Spleen (tissue), 13 donors: ENCODE results near the gene TPM2. TPM values are rescaled to one million over a fixed set of nuclear protein-coding genes. Genes with fewer than 3 reads are reported as not detected.

Source experiments
- DNase-seq: peaks from one replicate; pipeline ENCODE4 v3.0.0-alpha.2; 2020
- H3K27ac ChIP-seq, 8 donors: fragments of 200-600 bp; sonication (generic) in 7 of 8; 1 replicate in 4 of 8; 2 replicates in 4 of 8; pipeline versions ENCODE4 v1.5.0 to v1.8.0; 2016 to 2021; ENCODE audit warnings: inconsistent platforms in 4 of 8, mild to moderate bottlenecking in 4 of 8, moderate library complexity in 1 of 8
- H3K27me3 ChIP-seq, 7 donors: fragments of 200-600 bp; sonication (generic) in 6 of 7; replicated peaks in 1 of 7; 1 replicate in 4 of 7; 2 replicates in 3 of 7; pipeline versions ENCODE4 v1.5.0 to v1.8.0; 2016 to 2021; ENCODE audit warnings: inconsistent platforms in 3 of 7, mild to moderate bottlenecking in 1 of 7
- H3K36me3 ChIP-seq, 6 donors: fragments of 200-600 bp; sonication (generic) in 5 of 6; 1 replicate in 4 of 6; 2 replicates in 2 of 6; pipeline versions ENCODE4 v1.5.0 to v1.8.0; 2016 to 2021; ENCODE audit warnings: inconsistent platforms in 2 of 6
- H3K4me1 ChIP-seq, 6 donors: fragments of 200-600 bp; sonication (generic) in 5 of 6; 1 replicate in 3 of 6; 2 replicates in 3 of 6; pipeline versions ENCODE4 v1.5.0 to v1.8.0; 2016 to 2021; ENCODE audit warnings: inconsistent platforms in 3 of 6
- H3K4me3 ChIP-seq, 8 donors: fragments of 200-600 bp; sonication (generic) in 7 of 8; 1 replicate in 4 of 8; 2 replicates in 4 of 8; pipeline versions ENCODE4 v1.5.0 to v1.8.0; 2016 to 2021; ENCODE audit warnings: inconsistent platforms in 4 of 8, mild to moderate bottlenecking in 4 of 8, moderate library complexity in 2 of 8
- H3K9me3 ChIP-seq, 8 donors: fragments of 200-600 bp; sonication (generic) in 7 of 8; 1 replicate in 4 of 8; 2 replicates in 4 of 8; pipeline versions ENCODE4 v1.5.0 to v1.8.0; 2016 to 2021; ENCODE audit warnings: inconsistent platforms in 4 of 8
- CTCF ChIP-seq, 11 experiments: fragments of 200-600 bp in 7 of 11; fragments of 450-650 bp in 4 of 11; sonication (generic) in 4 of 11; IDR thresholded peaks in 8 of 11; conservative IDR thresholded peaks in 3 of 11; 1 replicate in 7 of 11; 2 replicates in 4 of 11; pipeline versions ENCODE4 v1.4.0 to v1.8.0; 2016 to 2021; ENCODE audit warnings: antibody characterized with exemption in 11 of 11, inconsistent platforms in 4 of 11, mild to moderate bottlenecking in 1 of 11
- POLR2A ChIP-seq, 3 donors: fragments of 450-650 bp; IDR thresholded peaks; one replicate each; pipeline ENCODE4 v1.5.1; 2017; ENCODE audit warnings: antibody characterized with exemption in 3 of 3, mild to moderate bottlenecking in 1 of 3
- POLR2AphosphoS5 ChIP-seq, 3 donors: sonication (generic); formaldehyde crosslinking; IDR thresholded peaks; one replicate each; pipeline ENCODE4 v1.5.1; 2017; ENCODE audit warnings: antibody characterized with exemption in 3 of 3
- WGBS, 5 donors: extraction: QIAGEN DNeasy Blood & Tissue Kit in 3 of 5; methylation state at CpG; one replicate each; pipeline versions ENCODE4 v1.1.5 to v1.1.7; 2013 to 2018; 5-methylcytosine and 5-hydroxymethylcytosine counted together
- intact Hi-C: fragments of 100-400 bp; cut with DNase I; formaldehyde crosslinking; loops from one replicate; pipeline ENCODE4 v1.15.0; 2023; ENCODE audit warnings: low total_unique reads
- long read RNA-seq, 2 donors: transcript quantifications; one replicate each; lab custom pipeline, GENCODE V29; 2026
- polyA plus RNA-seq, 3 donors: library from polyadenylated mRNA; stranded (reverse); fragments of 200-250 nt; gene quantifications; one replicate each; pipeline ENCODE4 v1.2.1, GENCODE V29; 2013
- total RNA-seq, 7 donors: library from RNA; depleted of rRNA in 3 of 7; stranded (reverse); fragments of >200 nt in 3 of 7; fragmentation: NEBNext Ultra II Directional in 4 of 7; extraction: Animal tissue kit (Norgen Biotek cat#: 25700) in 4 of 7; gene quantifications; one replicate each; pipeline versions ENCODE4 v1.1.0 to v1.2.1, GENCODE V29; 2016 to 2021
- donor health status: healthy with polysubstance abuse.
- donor health status: DM: no; HTN: no; CAD: no; lungs with moderate emphysema.
- donor health status: DM: no; HTN: no; CAD: no.
- donor health status: Bipolar disorder and iron deficiency.
- donor health status: healthy.
- donor health status: DM: no; HTN: no; CAD: no.
- donor health status: DM: yes; HTN: yes; CAD: no.

TPM2 gene
- 100 to 1,000 TPM in 2 of 7 donors, 10 to 100 TPM in 5; 43.1 to 231 (median 79.2) TPM for total RNA-seq
- 100 to 1,000 TPM; 148 to 237 (median 190) TPM for polyA plus RNA-seq
- long read RNA-seq, donor 1, transcript TPM2-201 (9 exons, 1,018 nt): minor isoform, 7 of 147 reads
- long read RNA-seq, donor 1, transcript TPM2-203 (9 exons, 1,183 nt): major isoform, 76 of 147 reads
- long read RNA-seq, donor 1, partial matches to known transcripts: 53 of 147 reads
- long read RNA-seq, donor 1, other reads (novel, unspliced or antisense): 10 of 147 reads
- long read RNA-seq, donor 2, transcript TPM2-203 (9 exons, 1,183 nt): major isoform, 35 of 75 reads
- long read RNA-seq, donor 2, partial matches to known transcripts: 26 of 75 reads
- long read RNA-seq, donor 2, other reads (novel, unspliced or antisense): 7 of 75 reads

GRCh38 chr9:35689542-35690293, at the start of gene TPM2:
Gene TPM2 (minus strand): TSS chr9:35689925. CDS start chr9:35689817, 108 bp downstream.
- WGBS, 5 donors: 27 to 74% (median 37%) methylated on average over 35 to 61 of the region's 61 CpGs
- intact Hi-C loops: no loop called here

GRCh38 chr9:35738924-35739323, 49.2 kb upstream of the TPM2 start:
- no peak for TF ChIP-seq POLR2A (IDR thresholded peaks at IDR 0.05)
- no peak for TF ChIP-seq CTCF (IDR thresholded peaks at IDR 0.05 in 8 of 11, conservative IDR thresholded peaks at IDR 0.05 in 3 of 11)
- peak in 1 of 3 donors; percentile 4 for TF ChIP-seq POLR2AphosphoS5 (IDR thresholded peaks at IDR 0.05)
- Histone ChIP-seq H3K9me3 (no peaks in the 10 kb centered on the region), H3K4me1 (peaks cover 0 to 61% (median 20%) of the 10 kb centered on the region in 6 donors), H3K4me3 (no peak overlapping the region), H3K27me3 (no peaks in the 10 kb centered on the region), H3K36me3 (peaks cover 8 to 100% (median 86%) of the 10 kb centered on the region in 6 donors), H3K27ac (no peak overlapping the region)
- WGBS, 5 donors: 82 to 94% (median 91%) methylated on average over 7 of the region's 7 CpGs
- intact Hi-C loops: loop anchor here (10.0 kb wide), 1 partner anchor 134 kb away; the partner anchor contains the start of gene TESK1
- no peak for DNase-seq

More at GRCh38 chr9:35689542-35690293, at the start of gene TPM2:
- Histone ChIP-seq H3K9me3 (no peaks in the 10 kb centered on the region), H3K27me3 (peaks cover 0 to 7% (median 0%) of the 10 kb centered on the region in 7 donors), H3K4me3 (peak within 1 kb of the TSS; percentile 55 to 83 (median 69)), H3K4me1 (peaks cover 0 to 64% (median 22%) of the 10 kb centered on the region in 6 donors), H3K27ac (peak within 1 kb of the TSS; percentile 48 to 90 (median 86)), H3K36me3 (peaks cover 0 to 9% (median 3%) of the 10 kb centered on the region in 6 donors)
- TF ChIP-seq POLR2A (IDR thresholded peaks at IDR 0.05): no peak
- no peak for TF ChIP-seq CTCF (IDR thresholded peaks at IDR 0.05 in 8 of 11, conservative IDR thresholded peaks at IDR 0.05 in 3 of 11)
- TF ChIP-seq POLR2AphosphoS5 (IDR thresholded peaks at IDR 0.05): peak; percentile 65 to 86 (median 78)
- no peak for DNase-seq

- intact Hi-C loops: loop anchor here (10.0 kb wide), 1 partner anchor 133 kb away; the partner anchor contains the start of gene TESK1
- Histone ChIP-seq H3K27ac (no peak overlapping the region), H3K27me3 (no peaks in the 10 kb centered on the region), H3K36me3 (peaks cover 8 to 93% (median 79%) of the 10 kb centered on the region in 6 donors), H3K4me3 (no peak overlapping the region), H3K4me1 (peaks cover 5 to 61% (median 25%) of the 10 kb centered on the region in 6 donors), H3K9me3 (no peaks in the 10 kb centered on the region)
- DNase-seq: no peak
- 88 to 99% (median 91%) methylated on average over 4 of the region's 4 CpGs for WGBS, 5 donors
- TF ChIP-seq CTCF (IDR thresholded peaks at IDR 0.05 in 8 of 11, conservative IDR thresholded peaks at IDR 0.05 in 3 of 11) (no peak), POLR2A (IDR thresholded peaks at IDR 0.05) (no peak), POLR2AphosphoS5 (IDR thresholded peaks at IDR 0.05) (no peak)
Observed at GRCh38 chr9:35738186-35738585, 48.5 kb upstream of the TPM2 start.
